ENCODE data around the gene HIBADH.
"Not testable (repeated sequence)": the region's sequence is repeated elsewhere in the genome, so short reads cannot be mapped to it uniquely, and the experiment has no call there.

The HIBADH gene

DNA sequence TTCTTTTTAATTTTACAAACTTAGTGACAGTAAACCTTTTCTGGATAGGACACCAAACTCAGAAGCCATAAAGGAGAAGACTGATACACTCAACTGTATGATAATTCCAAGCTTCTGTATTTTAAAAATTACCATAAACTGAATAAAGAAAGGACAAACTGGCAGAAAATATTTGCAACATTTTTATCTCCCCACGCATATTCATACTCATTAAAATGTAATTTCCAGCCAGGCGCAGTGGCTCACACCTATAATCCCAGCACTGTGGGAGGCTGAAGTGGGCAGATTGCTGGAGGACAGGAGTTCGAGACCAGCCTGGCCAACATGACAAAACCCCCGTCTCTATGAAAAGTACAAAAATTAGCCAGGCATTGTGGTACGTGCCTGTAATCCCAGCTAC is 67.7 kb downstream of the HIBADH start:
- no peak for DNase-seq (ENCODE audit: low spot score)

DNA sequence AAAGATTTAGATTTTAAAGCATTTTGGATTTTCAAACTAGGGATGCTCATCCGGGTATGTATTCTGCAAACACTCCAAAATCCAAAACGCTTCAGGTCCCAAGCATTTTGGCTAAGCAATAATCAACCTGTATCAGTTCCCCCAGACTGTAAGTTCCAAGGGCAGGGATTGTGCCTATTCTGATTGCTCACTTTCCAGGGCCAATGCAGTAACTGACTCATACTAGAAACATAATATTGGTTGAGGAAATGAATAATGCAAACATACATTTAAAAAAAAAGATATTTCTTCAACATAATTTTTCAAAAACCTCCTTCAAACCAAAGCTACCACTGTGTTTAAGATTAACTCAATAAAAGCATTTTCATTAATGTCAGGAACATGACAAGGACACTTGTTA is 69.5 kb downstream of the HIBADH start:
- DNase-seq (ENCODE audit: low spot score) = no peak

DNA sequence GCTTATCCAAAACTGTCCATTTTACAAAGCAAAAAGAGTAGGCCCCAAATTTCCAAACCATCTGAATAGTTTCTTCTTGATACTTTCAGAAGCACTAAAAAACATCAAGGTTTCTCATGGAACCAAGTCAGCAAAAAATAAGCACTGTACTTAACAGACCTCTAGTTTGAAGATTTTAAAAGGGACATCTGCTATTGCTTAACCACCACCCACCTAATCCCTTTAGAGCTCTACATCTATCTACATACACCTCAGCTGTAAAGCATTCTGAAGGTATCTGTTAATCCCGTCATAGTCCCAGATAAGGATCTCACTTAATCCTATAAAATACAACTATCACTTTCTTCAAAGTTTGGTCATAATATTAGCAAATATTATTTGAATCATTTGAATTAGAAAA is 72.3 kb downstream of the HIBADH start:
- no peak for DNase-seq (ENCODE audit: low spot score)

DNA sequence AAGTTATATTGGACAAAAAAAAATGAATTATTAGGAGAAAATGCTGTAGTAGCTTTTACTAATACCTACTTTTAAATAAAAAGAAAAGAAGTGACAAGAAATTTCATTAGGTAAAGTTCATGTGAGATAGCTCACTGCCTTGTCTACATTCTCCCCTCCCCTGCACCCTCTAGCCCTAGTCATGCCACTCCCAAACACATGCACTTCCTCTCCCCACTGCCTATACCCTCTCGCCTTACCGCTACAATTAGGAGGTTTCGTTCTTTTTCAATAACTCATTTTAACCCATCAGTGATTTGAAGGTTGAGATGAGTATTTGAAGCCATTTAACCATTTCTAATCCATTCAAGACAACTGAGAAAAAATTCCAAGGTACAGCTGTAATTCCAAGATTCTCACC is 75.3 kb downstream of the HIBADH start:
- no peak for DNase-seq (ENCODE audit: low spot score)

DNA sequence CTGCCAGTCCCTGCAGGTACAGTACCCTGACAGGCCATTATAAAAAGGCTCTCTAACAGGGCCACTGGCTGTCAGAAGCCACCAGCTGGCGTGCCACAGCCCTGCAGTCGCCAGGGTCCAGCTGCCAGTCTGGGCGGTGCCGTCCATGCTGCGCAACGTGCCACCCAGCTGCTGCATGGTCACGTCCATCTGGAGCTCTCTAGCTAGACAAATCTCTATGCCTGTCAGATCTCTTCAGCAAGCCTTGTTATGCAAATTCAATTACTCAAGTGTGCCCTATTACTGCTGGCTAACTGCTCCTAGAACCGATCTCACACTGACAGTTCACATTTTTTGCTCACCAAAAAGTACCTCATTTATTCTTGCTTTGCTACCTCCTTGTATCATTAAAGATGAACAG is 75.9 kb downstream of the HIBADH start:
- DNase-seq (ENCODE audit: low spot score) = peak; percentile 69

DNA sequence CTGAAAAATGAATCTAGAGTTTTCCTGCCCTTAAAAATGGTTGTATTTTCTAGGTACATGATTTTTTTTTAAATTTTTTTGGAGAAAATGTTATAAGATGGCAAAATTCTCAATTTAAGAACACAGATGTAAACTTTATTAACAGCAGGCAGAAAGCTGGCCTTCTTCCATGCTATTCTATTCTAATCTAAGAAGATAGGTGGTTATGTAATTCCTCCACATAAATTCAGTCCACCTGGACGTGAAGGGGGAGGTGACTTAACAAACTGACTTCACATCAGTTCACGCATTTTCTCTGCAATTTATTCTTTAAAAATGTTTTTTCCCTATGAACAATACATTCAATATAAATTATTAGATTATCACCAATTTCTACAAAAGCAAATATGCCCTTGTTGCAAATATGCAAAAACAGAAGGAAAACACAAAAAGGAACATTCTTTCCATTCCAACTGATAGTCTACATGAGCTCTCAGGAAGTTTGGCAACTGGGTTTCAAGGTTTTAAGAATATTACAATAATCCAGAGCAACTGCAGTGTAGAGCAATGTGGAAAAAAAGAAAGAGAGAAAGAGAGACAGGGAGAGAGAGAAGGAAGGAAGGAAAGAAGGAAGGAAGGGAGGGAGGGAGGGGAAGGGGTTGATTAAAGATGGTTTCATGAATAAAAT is 76.8 kb downstream of the HIBADH start:
- DNase-seq (ENCODE audit: low spot score) = no peak

DNA sequence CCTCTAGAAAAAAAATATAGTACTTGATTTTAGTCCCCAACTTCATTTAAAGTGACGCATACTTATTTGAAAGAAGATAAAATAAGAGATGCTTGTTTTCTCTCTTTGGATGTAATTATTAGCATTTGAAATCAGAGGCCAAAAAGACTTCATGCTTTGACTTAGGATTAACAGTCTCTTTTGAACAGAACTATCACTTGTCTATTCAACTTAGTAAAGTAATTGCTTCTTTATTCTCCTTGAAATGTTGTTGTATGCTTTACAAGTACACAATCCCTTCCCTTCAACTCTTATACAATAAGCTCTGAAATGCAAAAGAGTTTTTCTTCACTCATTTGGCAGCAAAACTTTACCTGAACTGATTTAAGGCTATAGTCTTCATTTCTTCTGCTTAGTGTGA is 80.8 kb downstream of the HIBADH start:
- no peak for DNase-seq (ENCODE audit: low spot score)

DNA sequence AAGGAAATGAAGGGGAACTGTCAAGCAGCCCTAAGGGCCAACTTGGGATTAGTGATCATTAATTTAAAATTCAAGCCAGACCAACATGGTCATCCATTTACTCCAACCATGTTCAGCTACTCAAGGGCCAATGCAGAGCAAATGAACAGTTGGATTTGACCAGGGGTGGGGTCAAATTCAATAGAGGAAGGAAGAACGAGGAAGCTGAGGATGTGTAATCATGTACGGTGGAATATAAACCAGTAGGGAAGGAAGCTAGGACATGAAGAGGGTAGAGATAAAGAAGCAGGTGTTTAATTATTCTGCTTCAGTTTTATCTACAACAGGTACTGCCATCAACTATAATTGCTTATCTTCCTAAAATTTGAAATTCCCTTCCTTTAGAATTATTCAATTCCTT is 81.6 kb downstream of the HIBADH start:
- DNase-seq (ENCODE audit: low spot score) = no peak

DNA sequence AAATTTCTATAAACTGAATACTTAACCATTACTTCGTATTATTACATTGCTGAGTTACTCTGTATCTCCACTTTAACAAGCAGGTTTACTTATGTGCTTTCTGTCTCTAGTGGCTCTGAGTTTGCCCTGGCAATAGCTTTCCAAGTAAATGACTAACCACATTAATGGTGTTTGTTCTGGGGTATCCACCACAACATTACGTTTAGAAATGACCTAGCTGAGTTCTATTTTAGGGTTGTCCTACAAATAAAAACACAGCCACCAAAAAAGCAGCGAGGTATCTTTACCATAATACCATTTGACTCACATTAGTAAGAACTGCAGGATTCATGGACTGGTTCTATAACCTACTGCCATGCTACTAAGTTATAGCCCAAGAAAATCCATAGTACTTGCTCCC is 83.1 kb downstream of the HIBADH start:
- DNase-seq (ENCODE audit: low spot score) = no peak

DNA sequence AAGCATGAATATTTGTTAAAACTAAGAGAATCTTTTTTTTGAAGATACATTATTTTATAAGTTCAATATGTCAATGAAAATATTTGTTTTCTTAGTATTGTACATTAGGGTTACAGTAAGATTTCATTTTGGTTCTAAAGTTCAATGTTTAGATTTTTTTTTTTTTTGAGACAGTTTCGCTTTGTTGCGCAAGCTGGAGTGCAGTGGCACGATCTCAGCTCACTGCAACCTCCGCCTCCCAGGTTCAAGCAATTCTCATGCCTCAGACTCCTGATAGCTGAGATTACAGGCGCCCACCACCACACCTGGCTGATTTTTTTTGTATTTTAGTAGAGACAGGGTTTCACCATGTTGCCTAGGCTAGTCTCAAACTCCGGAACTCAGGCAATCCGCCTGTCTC is 84.5 kb downstream of the HIBADH start:
- not testable (repeated sequence) for DNase-seq (ENCODE audit: low spot score)

DNA sequence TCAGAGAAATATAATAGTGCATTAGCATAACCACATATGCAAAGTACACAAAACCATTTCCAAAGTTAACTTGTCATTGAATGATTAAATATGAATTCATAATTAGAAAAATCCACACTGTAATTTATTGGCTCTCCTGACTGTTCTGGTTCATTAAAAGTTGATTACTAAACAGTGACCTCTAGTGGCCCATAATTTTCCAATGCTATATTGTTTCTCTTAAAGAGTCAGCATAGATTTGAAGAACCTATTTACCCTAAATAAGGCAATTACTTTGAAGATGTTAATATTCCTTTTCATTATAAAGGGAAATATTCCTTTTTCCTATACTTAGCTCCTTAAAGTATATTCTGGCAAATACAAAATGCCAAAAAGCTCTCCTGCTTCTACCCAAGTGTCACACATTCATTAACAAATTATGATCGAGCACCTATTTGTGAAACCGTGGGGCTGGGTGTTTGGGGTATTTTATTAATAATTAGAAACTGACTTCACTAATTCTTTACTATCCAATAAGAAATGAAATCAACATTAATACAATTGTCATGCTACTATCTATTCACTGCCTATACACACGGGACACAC is 86.2 kb downstream of the HIBADH start:
- DNase-seq (ENCODE audit: low spot score) = no peak

DNA sequence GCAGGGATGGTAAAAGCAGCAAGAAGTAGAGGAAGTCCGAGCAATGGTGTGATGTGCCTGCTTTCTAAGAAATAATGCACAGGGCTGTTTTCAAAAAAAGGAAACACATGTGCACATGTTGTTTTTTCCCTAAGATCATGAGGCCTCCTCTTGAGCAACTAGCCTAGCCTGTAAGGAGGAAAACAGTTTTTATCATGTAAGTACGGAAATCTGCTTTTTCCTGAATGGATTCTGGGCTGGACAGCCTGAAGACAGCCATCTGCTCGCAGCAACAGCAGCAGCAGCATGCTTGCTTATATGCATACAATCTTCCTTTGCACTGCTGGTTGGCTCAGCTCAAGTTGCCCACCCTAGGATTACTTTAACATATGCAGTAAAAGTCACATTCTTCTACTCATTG is 87.1 kb downstream of the HIBADH start:
- DNase-seq (ENCODE audit: low spot score) = no peak

DNA sequence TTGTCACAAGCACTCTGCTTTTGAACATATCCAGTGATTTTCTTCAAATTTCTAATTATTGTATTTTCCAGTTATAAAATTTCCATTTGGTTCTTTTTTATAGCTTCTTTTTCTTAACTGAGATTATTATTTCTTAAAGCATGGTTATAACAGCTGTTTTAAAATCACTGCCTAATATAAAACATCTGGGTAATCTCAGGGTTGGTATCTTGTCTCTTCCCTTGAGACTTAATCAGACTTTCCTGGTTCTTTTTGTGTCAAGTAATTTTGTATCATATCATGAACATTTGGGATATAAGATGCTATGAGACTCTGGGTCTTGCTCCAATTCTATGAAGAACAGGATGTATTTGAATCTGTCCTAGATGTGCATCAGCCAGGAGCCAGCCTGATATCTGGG is 93.6 kb downstream of the HIBADH start:
- no peak for DNase-seq (ENCODE audit: low spot score)

DNA sequence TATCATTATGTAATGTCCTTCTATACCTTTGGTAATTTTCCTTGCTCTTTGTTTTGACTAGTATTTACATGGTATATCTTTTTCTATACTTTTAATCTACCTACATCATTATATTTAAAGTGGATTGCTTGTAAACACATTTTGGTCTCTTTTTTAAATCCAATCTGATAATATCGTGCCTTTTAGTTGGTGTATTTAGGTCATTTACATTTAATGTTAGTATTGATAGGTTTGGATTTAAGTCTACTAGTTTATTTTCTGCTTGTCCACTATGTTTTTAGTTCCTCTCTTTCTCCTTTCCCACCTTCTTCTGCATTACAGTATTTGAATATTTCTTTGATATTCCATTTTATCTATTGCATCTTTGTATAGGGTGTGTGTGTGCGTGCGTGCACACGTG is 95.4 kb downstream of the HIBADH start:
- no peak for DNase-seq (ENCODE audit: low spot score)

DNA sequence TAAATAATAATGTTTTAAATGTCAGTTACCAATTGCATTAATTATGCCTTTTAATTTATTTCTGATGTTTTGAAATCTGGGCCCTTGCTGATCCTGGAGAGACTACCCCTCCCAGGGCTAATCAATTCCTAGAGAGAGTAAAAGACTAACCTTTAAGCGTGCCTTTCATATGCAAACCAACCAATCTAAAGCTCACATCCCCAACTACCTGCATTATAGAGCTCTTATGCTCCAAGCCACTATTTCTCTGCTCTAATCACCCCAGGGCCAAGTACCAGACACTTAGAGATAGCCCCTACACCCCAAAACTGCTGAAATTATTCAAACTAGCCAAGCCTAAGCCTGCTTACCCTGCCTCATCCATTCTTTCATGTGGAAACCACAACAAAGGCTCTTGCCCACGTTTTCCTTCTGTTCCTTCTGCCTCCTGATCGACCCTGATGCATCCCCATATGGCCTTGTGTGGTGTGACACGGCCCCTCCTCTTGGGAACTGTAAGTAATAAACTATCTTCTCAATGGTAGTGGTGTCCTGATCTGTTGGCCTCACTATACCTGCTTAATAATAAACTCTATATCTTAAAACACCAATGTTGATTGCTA is 97.7 kb downstream of the HIBADH start:
- no peak for DNase-seq (ENCODE audit: low spot score)

DNA sequence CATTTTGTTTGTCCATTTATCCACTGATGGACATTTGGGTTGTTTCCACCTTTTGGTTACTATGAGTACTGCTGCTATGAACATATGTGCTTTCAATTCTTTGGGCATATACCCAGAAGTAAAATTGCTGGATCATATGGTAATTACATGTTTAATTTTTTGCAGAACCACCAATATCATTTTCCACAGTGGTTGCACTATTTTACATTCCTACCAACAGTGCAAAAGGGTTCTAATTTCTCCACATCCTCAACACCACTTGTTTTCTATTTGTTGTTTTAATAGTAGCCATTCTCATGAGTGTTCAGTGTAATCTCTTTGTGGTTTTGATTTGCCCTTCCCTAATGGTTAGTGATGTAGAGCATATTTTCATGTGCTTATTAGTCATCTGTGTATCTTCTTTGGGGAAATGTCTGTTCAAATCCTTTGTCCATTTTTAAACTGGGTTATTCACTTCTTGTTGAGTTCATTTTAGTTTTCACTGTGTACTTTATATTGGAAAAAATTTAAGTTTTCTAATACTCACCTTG is 101.9 kb downstream of the HIBADH start:
- no peak for DNase-seq (ENCODE audit: low spot score)

DNA sequence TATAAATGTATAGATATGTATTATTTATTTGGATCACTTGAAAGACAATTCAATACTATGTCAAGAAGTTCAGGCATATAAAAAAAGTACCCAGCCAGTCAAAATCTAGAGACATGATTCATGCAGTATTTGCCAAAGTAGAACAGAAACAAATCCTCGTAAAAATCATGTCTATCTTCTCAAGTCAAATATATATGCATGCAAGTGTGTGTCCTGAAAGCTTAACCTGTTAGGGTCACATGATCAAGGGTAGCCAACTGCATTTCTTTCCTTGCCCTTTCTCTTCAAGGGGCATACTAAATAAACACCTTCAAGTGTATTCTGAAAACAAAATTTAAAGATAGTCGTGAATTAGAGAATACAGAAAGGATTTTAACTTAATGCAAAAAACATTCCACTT is 107.0 kb downstream of the HIBADH start:
- no peak for DNase-seq (ENCODE audit: low spot score)

DNA sequence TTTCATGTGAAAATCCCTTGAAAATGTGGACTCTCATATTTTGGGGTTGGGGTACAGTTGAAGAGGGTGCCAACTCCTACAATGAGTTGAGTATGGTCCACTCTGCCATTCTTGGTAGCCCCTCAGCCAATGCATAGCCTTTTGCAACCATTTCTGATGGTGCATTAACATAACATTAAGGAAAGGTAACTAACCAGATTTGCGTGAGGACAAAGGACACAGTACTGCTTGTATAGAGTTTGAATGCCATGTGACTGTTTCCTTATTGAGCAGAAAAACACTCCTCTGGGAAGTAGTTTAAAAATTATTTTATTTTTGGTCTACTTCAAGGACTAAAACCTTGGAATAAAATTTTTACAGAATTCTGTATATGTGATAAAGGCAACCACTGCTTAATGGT is 107.9 kb downstream of the HIBADH start:
- DNase-seq (ENCODE audit: low spot score) = no peak

DNA sequence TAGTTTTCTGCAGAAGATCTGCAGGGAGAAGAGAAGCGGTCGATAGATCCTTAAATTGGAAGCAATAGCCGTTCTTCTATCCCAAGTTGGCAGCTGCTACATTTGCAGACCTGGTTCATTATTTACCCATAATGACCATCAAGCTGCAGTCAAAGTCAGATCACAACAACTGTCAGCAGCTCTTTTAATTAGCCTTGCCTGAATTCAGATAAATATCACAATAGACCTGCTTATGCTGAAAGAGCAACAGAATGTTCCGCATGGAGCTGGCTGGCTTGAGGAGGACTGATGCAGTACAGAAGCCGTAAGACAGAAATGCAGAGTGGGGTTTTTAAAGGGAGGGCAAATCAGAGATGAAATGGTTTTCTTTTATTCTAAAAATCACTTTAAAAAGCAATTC is 109.4 kb downstream of the HIBADH start:
- DNase-seq (ENCODE audit: low spot score) = no peak

DNA sequence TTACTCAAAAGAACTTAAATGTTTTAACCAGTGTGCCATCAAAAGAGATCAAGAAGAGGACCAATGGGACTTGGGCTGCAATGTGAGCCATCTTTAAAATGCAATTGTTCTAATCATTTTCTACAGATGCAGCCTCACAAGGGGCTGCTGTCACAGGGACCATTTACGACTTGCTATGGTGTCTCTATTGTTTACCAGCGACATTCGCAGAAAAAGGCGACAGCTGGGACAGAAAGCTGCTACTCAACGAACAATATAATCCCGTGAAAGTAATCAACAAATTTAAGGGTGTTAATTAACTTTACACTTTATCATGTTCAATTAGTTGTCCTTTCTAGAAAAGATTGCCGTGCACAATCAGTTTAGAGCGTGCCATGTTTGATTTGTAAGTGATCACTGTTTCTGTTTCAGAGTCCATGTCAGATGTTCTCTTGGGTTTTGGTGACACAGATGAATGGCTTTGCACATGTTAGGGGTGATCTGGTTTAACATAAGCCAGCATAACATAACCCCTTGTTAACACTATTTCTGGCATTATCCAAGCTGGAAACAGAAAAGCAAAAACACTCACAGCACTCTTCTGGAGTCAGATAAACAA is 110.8 kb downstream of the HIBADH start:
- DNase-seq (ENCODE audit: low spot score) = no peak

DNA sequence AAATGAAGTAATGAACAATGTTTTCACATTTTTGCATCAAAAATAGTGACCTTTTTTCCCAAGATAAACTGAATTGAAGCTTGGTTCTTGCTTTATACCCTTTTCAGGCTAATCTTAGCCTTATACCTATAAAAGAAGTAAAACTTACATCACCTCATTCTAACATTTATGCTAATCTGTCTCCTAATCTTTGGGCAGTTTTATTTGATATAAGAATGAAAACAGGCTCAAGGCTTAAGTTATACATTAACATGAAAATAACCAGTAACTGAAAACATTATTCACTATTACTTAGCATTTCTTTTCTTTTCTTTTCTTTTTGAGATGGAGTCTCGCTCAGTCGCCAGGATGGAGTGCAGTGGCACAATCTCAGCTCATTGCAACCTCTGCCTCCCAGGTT is 113.1 kb downstream of the HIBADH start:
- no peak for DNase-seq (ENCODE audit: low spot score)

DNA sequence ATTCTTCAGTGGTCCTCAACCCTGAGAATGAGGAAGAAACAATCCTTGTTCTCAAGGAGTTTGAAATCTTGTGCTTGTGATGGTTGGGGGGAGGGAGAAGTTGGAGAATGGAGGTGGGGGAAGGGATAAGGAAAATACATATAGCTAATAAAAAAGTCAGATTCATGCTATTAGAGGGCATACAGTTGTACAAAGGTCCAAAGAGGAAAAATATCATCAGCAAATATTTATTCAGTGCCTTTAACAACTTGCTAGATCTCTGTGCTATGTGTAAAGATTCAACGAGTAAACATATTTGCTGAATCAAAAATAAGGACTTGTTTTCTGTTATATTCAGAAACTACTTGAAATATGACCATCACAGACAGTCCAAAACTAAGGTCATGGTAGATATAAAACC is 114.4 kb downstream of the HIBADH start:
- DNase-seq (ENCODE audit: low spot score) = no peak

DNA sequence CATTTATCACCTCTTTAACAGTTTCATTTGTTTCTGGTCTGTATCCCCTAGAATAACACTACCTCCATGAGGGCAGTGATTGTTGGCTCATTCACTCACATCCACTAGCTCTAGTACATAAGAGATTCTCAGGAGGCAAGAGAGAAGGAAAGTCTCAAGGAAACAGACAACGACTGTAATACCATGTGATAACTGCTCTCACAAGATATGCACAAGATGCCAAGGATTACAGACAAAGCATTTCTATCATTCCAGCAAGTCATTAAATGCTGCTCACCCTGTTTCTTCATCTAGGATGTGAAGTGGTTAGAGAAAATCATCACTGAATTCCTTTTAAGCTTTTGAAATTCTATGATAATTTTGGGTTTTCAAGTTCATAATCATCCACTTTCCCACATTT is 115.3 kb downstream of the HIBADH start:
- DNase-seq (ENCODE audit: low spot score) = no peak
